H1 (cell line): Measurements from ENCODE around the gene SNX20. TPM values are rescaled to one million over a fixed set of nuclear protein-coding genes. Genes with fewer than 3 reads are reported as not detected.

Source experiments
- CTCF ChIA-PET: fragments of 300-600 bp; sonication (Branson Sonifier 250); formaldehyde crosslinking; loops from one replicate; lab custom pipeline; 2021; ENCODE audit not compliant: partially characterized antibody; lab: Charles Lee
- POLR2A ChIA-PET: fragments of 300-600 bp; sonication (Branson Sonifier 250); formaldehyde crosslinking; loops from one replicate; lab custom pipeline; 2021; ENCODE audit warnings: inconsistent platforms; ENCODE audit not compliant: partially characterized antibody; lab: Charles Lee
- DNase-seq, 2 experiments: peaks; one replicate each; pipeline versions ENCODE4 v3.0.0 to v3.0.0-alpha.2; 2010 to 2022; ENCODE audit warnings: low spot score in 2 of 2, low read depth in 1 of 2, mixed read lengths in 1 of 2
- FAIRE-seq: peaks from 2 replicates; lab custom pipeline; 2011; peaks lifted over from hg19 to GRCh38; lab: Jason Lieb, UNC
- H2AFZ ChIP-seq: 2 replicates; pipeline ENCODE4 v1.8.1; 2012; ENCODE audit warnings: low read length, inconsistent platforms
- H2AK5ac ChIP-seq: 2 replicates; pipeline ENCODE4 v1.6.1; 2013; ENCODE audit warnings: low read depth, low read length
- H2BK120ac ChIP-seq: replicated peaks from 2 replicates; pipeline ENCODE3; 2013; ENCODE audit warnings: low read depth, low read length, inconsistent platforms
- H2BK12ac ChIP-seq: 2 replicates; pipeline ENCODE4 v1.6.1; 2013; ENCODE audit warnings: low read depth, low read length
- H2BK15ac ChIP-seq: 2 replicates; pipeline ENCODE4 v1.6.1; 2013; ENCODE audit warnings: low read length
- H2BK20ac ChIP-seq: 2 replicates; pipeline ENCODE4 v1.6.1; 2013; ENCODE audit warnings: low read length
- H2BK5ac ChIP-seq: 2 replicates; pipeline ENCODE4 v1.6.1; 2013; ENCODE audit warnings: low read depth, low read length
- H3K14ac ChIP-seq: 2 replicates; pipeline ENCODE4 v1.6.1; 2013; ENCODE audit warnings: inconsistent platforms; ENCODE audit not compliant: insufficient read length
- H3K18ac ChIP-seq: 2 replicates; pipeline ENCODE4 v1.6.1; 2013; ENCODE audit warnings: low read length; ENCODE audit errors: extremely low read depth
- H3K23ac ChIP-seq: 2 replicates; pipeline ENCODE4 v1.6.1; 2013; ENCODE audit warnings: inconsistent platforms; ENCODE audit not compliant: insufficient read length
- H3K23me2 ChIP-seq: 2 replicates; pipeline ENCODE4 v1.6.1; 2013; ENCODE audit warnings: low read depth, low read length
- H3K27ac ChIP-seq: 2 replicates; pipeline ENCODE4 v1.6.1; 2011; ENCODE audit warnings: low read depth, low read length, inconsistent platforms
- H3K27me3 ChIP-seq, 4 experiments: replicated peaks in 1 of 4; 1 replicate in 1 of 4; 2 replicates in 3 of 4; pipeline versions ENCODE4 v1.6.1 to v1.8.1; 2011 to 2013; ENCODE audit warnings: low read length in 3 of 4, mild to moderate bottlenecking in 3 of 4, inconsistent platforms in 2 of 4, mixed read lengths in 2 of 4, moderate library complexity in 1 of 4; ENCODE audit not compliant: control insufficient read depth in 3 of 4, insufficient read depth in 3 of 4; ENCODE audit errors: extremely low read depth in 1 of 4
- H3K36me3 ChIP-seq, 4 experiments: 2 replicates each; pipeline versions ENCODE4 v1.6.1 to v1.8.1; 2011 to 2013; ENCODE audit warnings: mild to moderate bottlenecking in 4 of 4, low read length in 3 of 4, moderate library complexity in 2 of 4, control low read depth in 1 of 4, inconsistent platforms in 1 of 4; ENCODE audit not compliant: insufficient read depth in 4 of 4, control insufficient read depth in 2 of 4
- H3K4ac ChIP-seq: replicated peaks from 2 replicates; pipeline ENCODE3; 2013; ENCODE audit warnings: low read length, low read depth, mixed read lengths, inconsistent platforms; ENCODE audit not compliant: insufficient read length
- H3K4me1 ChIP-seq, 4 experiments: replicated peaks in 1 of 4; 1 replicate in 1 of 4; 2 replicates in 3 of 4; pipeline versions ENCODE4 v1.6.1 to v1.8.1; 2011 to 2013; ENCODE audit warnings: low read length in 3 of 4, inconsistent platforms in 2 of 4, mixed read lengths in 1 of 4; ENCODE audit not compliant: insufficient read depth in 4 of 4, control insufficient read depth in 3 of 4
- H3K4me2 ChIP-seq, 2 experiments: 2 replicates each; pipeline versions ENCODE4 v1.6.1 to v1.8.1; 2011 to 2013; ENCODE audit warnings: low read depth in 2 of 2, low read length in 2 of 2, control low read depth in 1 of 2, inconsistent platforms in 1 of 2, mild to moderate bottlenecking in 1 of 2; ENCODE audit not compliant: insufficient read depth in 1 of 2
- H3K4me3 ChIP-seq, 4 experiments: fragments of 200-600, 300-600 bp in 1 of 4; sonication (generic), shearing (Covaris generic), sonication (Bioruptor Twin) in 1 of 4; 2 replicates each; pipeline versions ENCODE4 v1.5.1 to v1.8.1; 2011 to 2016; ENCODE audit warnings: low read length in 4 of 4, low read depth in 3 of 4, control low read depth in 2 of 4, inconsistent platforms in 2 of 4, mild to moderate bottlenecking in 2 of 4, mixed read lengths in 1 of 4, moderate library complexity in 1 of 4; ENCODE audit not compliant: insufficient read depth in 2 of 4; ENCODE audit errors: extremely low read depth in 1 of 4
- H3K56ac ChIP-seq: replicated peaks from 2 replicates; pipeline ENCODE3; 2013; ENCODE audit warnings: low read depth, mild to moderate bottlenecking, mixed read lengths, low read length, inconsistent platforms; ENCODE audit not compliant: insufficient read length
- H3K79me1 ChIP-seq: 2 replicates; pipeline ENCODE4 v1.6.1; 2013; ENCODE audit warnings: low read depth, low read length, control low read depth
- H3K79me2 ChIP-seq, 2 experiments: 2 replicates each; pipeline versions ENCODE4 v1.6.1 to v1.8.1; 2012 to 2013; ENCODE audit warnings: low read length in 2 of 2, mild to moderate bottlenecking in 2 of 2, inconsistent platforms in 1 of 2; ENCODE audit not compliant: insufficient read depth in 2 of 2, control insufficient read depth in 1 of 2
- H3K9ac ChIP-seq, 4 experiments: replicated peaks in 1 of 4; 1 replicate in 1 of 4; 2 replicates in 3 of 4; pipeline versions ENCODE4 v1.6.1 to v1.8.1; 2011 to 2013; ENCODE audit warnings: low read depth in 3 of 4, low read length in 3 of 4, control low read depth in 2 of 4, mild to moderate bottlenecking in 2 of 4, moderate library complexity in 2 of 4, inconsistent platforms in 1 of 4; ENCODE audit errors: extremely low read depth in 1 of 4
- H3K9me3 ChIP-seq, 2 experiments: 2 replicates each; pipeline versions ENCODE4 v1.6.1 to v1.8.1; 2012 to 2013; ENCODE audit warnings: mild to moderate bottlenecking in 2 of 2, moderate library complexity in 2 of 2, control low read depth in 1 of 2, inconsistent platforms in 1 of 2, low read depth in 1 of 2, low read length in 1 of 2, mixed read lengths in 1 of 2; ENCODE audit not compliant: insufficient read depth in 2 of 2
- H4K20me1 ChIP-seq, 2 experiments: replicated peaks in 1 of 2; 2 replicates each; pipeline versions ENCODE3 to v1.8.1; 2011 to 2013; ENCODE audit warnings: inconsistent platforms in 2 of 2, low read length in 2 of 2, mild to moderate bottlenecking in 1 of 2; ENCODE audit not compliant: insufficient read depth in 2 of 2, control insufficient read depth in 1 of 2
- H4K5ac ChIP-seq: 2 replicates; pipeline ENCODE4 v1.6.1; 2013; ENCODE audit warnings: low read length, low read depth, mixed read lengths, inconsistent platforms; ENCODE audit not compliant: insufficient read length
- H4K8ac ChIP-seq: 2 replicates; pipeline ENCODE4 v1.8.0; 2013; ENCODE audit warnings: mild to moderate bottlenecking, moderate library complexity, low read length, inconsistent platforms; ENCODE audit not compliant: insufficient read depth; ENCODE audit errors: extremely low read depth
- H4K91ac ChIP-seq: replicated peaks from 2 replicates; pipeline ENCODE3; 2013; ENCODE audit warnings: low read length, mixed read lengths, inconsistent platforms; ENCODE audit not compliant: insufficient read length
- CBX8 ChIP-seq: fragments of 300-800, 300-1000 bp; sonication (generic); IDR thresholded peaks from 2 replicates; pipeline ENCODE4 v1.7.1; 2016; ENCODE audit warnings: low read depth, low read length, borderline replicate concordance
- CHD2 ChIP-seq: IDR thresholded peaks from 2 replicates; pipeline ENCODE4 v1.6.1; 2012; ENCODE audit warnings: low read length, improper control_type of control experiment
- JUND ChIP-seq: IDR thresholded peaks from 2 replicates; pipeline ENCODE4 v1.6.1; 2011; ENCODE audit warnings: mild to moderate bottlenecking, improper control_type of control experiment, low read length
- SIN3A ChIP-seq, 2 experiments: IDR thresholded peaks in 1 of 2; conservative IDR thresholded peaks in 1 of 2; 2 replicates each; pipeline ENCODE4 v1.6.1; 2011 to 2012; ENCODE audit warnings: low read length in 2 of 2, improper control_type of control experiment in 1 of 2, low read depth in 1 of 2, mild to moderate bottlenecking in 1 of 2
- SP2 ChIP-seq: IDR thresholded peaks from 2 replicates; pipeline ENCODE4 v1.6.1; 2012; ENCODE audit warnings: mild to moderate bottlenecking, low read length, inconsistent platforms
- TBP ChIP-seq: IDR thresholded peaks from 2 replicates; pipeline ENCODE4 v1.6.1; 2011; ENCODE audit warnings: low read depth, low read length, improper control_type of control experiment
- ZNF274 ChIP-seq: IDR thresholded peaks from 2 replicates; pipeline ENCODE4 v1.7.0; 2012; ENCODE audit warnings: low read length, borderline replicate concordance; ENCODE audit errors: extremely low read depth
- WGBS, 2 experiments: shearing (Covaris generic) in 1 of 2; methylation state at CpG; one replicate each; pipeline versions ENCODE4 v1.1.6 to v1.1.7; 2013 to 2015; ENCODE audit warnings: low lambda C conversion rate in 2 of 2, mixed read lengths in 2 of 2, inconsistent platforms in 1 of 2, low coverage in 1 of 2, missing lambda C conversion rate in 1 of 2; ENCODE audit not compliant: insufficient replicate concordance in 2 of 2, insufficient coverage in 1 of 2, insufficient read length in 1 of 2; ENCODE audit errors: extremely low coverage in 1 of 2, missing lambda C conversion rate in 1 of 2; 5-methylcytosine and 5-hydroxymethylcytosine counted together
- polyA plus RNA-seq, 7 experiments: library from polyadenylated mRNA; depleted of rRNA in 3 of 7; stranded (reverse) in 5 of 7; unstranded in 2 of 7; fragments of >200 nt in 5 of 7; fragments of 200-250 nt in 2 of 7; gene quantifications; 1 replicate in 5 of 7; 2 replicates in 1 of 7; 4 replicates in 1 of 7; pipeline versions ENCODE4 v1.2.1 to v1.2.3, GENCODE V29; 2011 to 2013; ENCODE audit warnings: missing spikeins in 2 of 7, mixed read lengths in 2 of 7
- total RNA-seq: library from RNA; stranded (reverse); fragmentation: NEBNext Ultra II Directional; extraction: Animal tissue kit (Norgen Biotek cat#: 25700); gene quantifications from 2 replicates; pipeline ENCODE4 v1.2.1, GENCODE V29; 2021

The SNX20 gene
- total and polyA plus RNA-seq, 2 of the 8 experiments (the other 6 are each of a cell fraction or from before 2014, with no cell fraction given): not detected

GRCh38 chr16:50637716-50638602 is 43.2 kb downstream of the SNX20 start:
- no peaks in the 10 kb centered on the region for H3K4me1 ChIP-seq
- H3K9me3 ChIP-seq: no peaks in the 10 kb centered on the region
- H2AK5ac ChIP-seq: no peak overlapping the region
- no peak overlapping the region for H3K56ac ChIP-seq
- peaks cover 0 to 1% (median 0%) of the 10 kb centered on the region in 4 experiments; a peak in 1 of 7 replicates for H3K27me3 ChIP-seq
- CTCF ChIA-PET: interaction anchor here (0.6 to 2.4 kb wide), 8 partner anchors 10 to 1180 kb away, joined by 3 to 10 read pairs (median 4); no protein-coding TSS in a partner anchor
- H3K23me2 ChIP-seq: no peaks in the 10 kb centered on the region
- no peak overlapping the region for H4K91ac ChIP-seq
- no peak overlapping the region for H3K9ac ChIP-seq
- no peak for TF ChIP-seq SP2
- TF ChIP-seq ZNF274: no peak
- no peak for TF ChIP-seq TBP
- no peak for TF ChIP-seq JUND
- TF ChIP-seq SIN3A (conservative IDR thresholded peaks at IDR 0.05 in 1 of 2, IDR thresholded peaks at IDR 0.05 in 1 of 2; ENCODE audit: low read depth in 1 of 2, low read length in 2 of 2): no peak
- TF ChIP-seq CHD2: no peak
- no peak for TF ChIP-seq CBX8
- no peak overlapping the region for H4K8ac ChIP-seq
- H4K5ac ChIP-seq: no peak overlapping the region
- no peaks in the 10 kb centered on the region for H3K79me2 ChIP-seq
- H3K14ac ChIP-seq: no peak overlapping the region
- H2BK20ac ChIP-seq: no peak overlapping the region
- POLR2A ChIA-PET: no interaction called here
- no peak overlapping the region for H3K4me3 ChIP-seq
- H3K4ac ChIP-seq: no peak overlapping the region
- H2BK5ac ChIP-seq: no peak overlapping the region
- no peak for DNase-seq
- no peak overlapping the region for H3K18ac ChIP-seq
- no peak overlapping the region for H2AFZ ChIP-seq
- H2BK15ac ChIP-seq: no peak overlapping the region
- H3K23ac ChIP-seq: no peak overlapping the region
- no peak for FAIRE-seq
- H3K4me2 ChIP-seq: no peak overlapping the region
- no peak overlapping the region for H3K27ac ChIP-seq
- WGBS, 2 experiments: 81% methylated on average over 10 of the region's 13 CpGs; no CpG with 5 or more reads in 1 of the 2 experiments
- no peak overlapping the region for H2BK120ac ChIP-seq
- no peak overlapping the region for H2BK12ac ChIP-seq
- no peaks in the 10 kb centered on the region for H3K79me1 ChIP-seq
- no peaks in the 10 kb centered on the region for H3K36me3 ChIP-seq
- no peaks in the 10 kb centered on the region for H4K20me1 ChIP-seq
